GM10847 (cell line): Measurements from ENCODE around the gene MYO7B.

Experiments used
- POLR2A ChIP-seq: IDR thresholded peaks from 2 replicates; pipeline ENCODE4 v1.6.1; 2011; ENCODE audit not compliant: insufficient read length; ENCODE audit errors: extremely low read depth

The MYO7B gene

GRCh38 chr2:127535918-127536317 is 435 bp downstream of the MYO7B start:
- TF ChIP-seq POLR2A, result no peak

DNA sequence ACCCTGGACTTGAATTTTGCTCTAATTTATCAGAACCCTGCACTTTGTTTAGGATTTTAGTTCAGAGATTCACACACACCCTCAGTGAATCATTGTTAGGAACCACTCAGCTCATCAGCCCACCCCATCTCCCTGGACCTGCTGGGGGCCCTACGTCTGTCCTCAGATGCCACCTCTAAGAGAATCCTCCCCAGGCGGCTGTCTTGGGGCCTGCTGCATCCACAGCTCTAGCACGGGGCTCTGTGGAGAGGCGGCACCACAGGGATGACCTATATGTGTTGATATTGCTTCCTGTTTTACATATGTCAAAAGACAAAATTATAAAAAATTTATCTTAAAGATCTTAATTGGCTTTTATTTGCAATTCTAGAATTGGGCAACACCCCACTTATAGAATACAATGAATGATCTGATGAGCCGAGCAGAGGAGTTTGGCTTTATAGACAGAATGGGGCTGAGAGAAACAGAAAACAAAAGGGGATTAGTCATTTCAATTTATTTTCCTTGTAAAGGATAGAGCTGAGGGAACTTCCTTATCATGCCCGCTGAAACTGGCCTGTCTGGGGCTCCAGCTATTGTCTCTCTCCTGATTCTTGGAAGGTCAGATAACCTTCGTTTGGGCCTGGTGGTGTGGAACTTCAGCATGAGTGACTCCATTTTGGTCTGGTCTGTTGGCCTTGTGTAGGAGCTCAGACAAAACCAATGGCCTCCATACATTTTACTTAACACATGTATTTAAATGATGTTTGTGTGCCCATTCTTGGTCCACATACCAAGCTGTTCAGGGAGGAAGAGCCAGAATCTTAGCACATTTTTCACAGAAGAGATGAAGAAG is 1.4 kb downstream of the MYO7B start:
- no peak for TF ChIP-seq POLR2A

- TF ChIP-seq POLR2A, result no peak
Measured at GRCh38 chr2:127537644-127538043, 2.2 kb downstream of the MYO7B start.

GRCh38 chr2:127541809-127542208 is 6.3 kb downstream of the MYO7B start:
- no peak for TF ChIP-seq POLR2A

GRCh38 chr2:127542231-127542630 is 6.7 kb downstream of the MYO7B start:
- no peak for TF ChIP-seq POLR2A

DNA sequence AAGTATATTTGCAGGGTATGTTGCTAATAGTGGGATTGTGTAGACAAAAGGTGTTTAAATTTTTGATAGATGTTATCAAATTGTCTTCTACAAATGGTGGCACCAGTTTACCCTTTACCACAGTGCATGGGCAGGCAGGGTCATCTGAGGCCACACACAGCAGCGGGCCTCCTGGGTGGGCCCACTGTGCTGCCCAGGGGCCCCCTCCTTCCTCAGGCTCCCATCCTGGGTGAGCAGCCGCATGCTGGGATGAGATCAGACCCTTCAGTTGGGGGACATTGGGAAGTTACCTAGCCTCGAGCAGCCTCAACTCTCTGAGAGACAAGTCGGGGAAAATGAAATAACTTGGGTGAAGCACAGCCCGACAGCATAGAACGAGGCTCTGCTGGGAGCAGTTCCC is 9.7 kb downstream of the MYO7B start:
- TF ChIP-seq POLR2A, result no peak

GRCh38 chr2:127545796-127546195 is 10.3 kb downstream of the MYO7B start:
- no peak for TF ChIP-seq POLR2A

DNA sequence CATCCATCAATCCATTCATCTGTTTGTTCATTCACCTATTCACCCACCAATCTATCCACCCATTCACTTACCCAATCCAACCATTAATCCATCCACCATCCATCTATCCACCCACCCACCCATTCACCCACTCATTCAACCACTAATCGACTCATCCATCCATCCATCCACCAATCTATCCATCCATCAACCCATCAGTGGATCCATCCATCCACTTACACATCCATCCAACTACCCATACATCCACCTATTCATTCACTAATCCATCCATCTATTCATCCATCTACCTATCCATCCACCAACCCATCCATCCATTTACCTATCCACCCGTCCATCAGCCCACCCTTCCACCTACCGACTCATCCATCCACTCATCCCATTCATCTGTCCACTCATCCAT is 11.3 kb downstream of the MYO7B start:
- no peak for TF ChIP-seq POLR2A

DNA sequence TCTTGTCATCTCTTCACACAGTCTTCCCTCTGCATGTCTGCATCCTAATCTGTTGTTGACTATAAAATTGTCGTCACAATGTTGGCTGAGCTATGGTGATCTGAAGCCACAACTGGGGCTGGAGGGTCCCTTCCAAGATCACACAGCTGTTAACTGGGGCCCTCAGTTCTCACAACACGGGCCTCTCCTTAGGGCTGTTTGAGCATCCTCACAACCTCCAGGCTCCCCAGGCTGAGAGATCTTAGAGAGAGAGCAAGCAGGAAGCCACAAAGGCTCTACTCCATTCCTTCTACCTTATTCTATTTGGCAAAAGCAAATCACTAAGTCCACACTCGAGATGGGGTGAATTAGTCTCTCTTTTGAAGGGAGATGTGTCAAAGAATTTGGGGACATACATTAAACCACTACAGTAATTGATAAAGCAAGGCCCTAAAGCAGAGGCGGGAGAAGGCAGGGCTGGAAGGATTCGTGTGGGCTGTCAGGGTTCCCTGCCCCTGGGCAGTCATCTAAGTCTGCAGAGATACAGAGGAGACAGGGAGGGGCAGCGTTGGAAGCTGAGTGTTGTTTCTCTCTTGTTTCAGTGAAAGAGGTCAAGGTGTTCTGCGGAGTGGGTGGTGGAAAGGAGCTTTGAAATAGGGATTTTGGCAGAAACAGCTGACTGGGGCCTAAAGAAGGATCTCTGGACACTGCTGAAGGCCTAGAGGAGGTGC is 15.9 kb downstream of the MYO7B start:
- TF ChIP-seq POLR2A, result no peak

GRCh38 chr2:127552336-127552735 is 16.9 kb downstream of the MYO7B start:
- TF ChIP-seq POLR2A, result no peak

DNA sequence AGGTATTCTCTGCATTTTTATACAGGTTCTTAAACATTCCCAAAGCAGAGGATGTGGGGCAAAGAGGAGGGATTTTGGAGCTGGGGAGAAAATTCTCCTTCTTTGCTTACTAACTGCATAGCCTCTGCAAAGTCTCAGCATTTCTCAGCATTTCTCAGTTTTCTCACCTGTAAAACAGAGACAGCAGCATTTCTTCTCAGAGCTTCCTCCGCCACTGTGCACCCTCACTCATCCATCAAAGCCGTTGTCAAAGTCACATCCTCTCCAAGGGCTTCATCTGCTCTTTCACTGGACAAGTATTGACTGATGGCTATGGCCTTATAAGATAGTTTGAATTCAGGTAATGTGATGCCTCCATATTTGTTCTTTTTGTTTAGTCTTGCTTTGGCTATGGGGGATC is 17.4 kb downstream of the MYO7B start:
- TF ChIP-seq POLR2A, result no peak

DNA sequence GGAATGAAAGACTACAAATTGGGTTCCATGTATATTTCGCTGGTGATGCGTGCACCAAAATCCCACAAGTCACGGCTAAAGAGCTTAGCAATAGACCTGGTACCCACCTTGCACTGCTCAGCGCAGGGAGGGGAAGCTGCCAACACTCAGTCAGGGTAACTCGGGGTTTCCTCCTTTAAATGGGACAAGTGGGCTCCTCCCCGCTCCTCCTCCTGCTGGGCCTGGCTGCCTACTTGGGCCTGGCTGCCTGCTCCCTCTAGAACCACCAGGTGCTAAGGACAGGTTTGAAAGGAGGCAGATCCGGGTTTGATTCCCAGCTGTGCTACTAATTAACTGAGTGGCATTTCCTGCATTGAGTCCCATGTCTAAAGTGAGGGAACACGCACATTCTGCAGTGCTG is 23.4 kb downstream of the MYO7B start:
- no peak for TF ChIP-seq POLR2A

DNA sequence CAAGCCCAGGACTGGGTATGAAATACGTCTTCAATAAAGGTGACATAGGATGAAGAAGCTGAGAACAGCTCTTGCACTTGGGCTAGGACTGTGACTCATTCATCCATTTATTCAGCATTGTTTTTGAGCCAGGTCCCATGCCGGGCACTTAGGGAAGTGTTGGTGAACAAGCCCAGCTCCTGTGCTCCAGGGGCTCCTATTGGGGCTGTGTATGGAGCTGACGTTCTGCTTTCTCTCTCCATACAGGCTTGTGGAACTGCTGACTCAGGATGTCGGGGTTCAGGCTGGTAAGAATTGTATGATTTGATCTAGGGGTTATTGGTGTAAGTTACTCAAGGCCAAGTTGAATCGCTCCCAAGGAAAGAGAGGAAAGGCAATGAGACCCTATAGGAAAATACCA is 24.0 kb downstream of the MYO7B start:
- TF ChIP-seq POLR2A, result no peak

GRCh38 chr2:127560201-127560930 is 24.9 kb downstream of the MYO7B start:
- TF ChIP-seq POLR2A, result no peak

- TF ChIP-seq POLR2A, result no peak
Measured at GRCh38 chr2:127560931-127561280, 25.4 kb downstream of the MYO7B start.

GRCh38 chr2:127561371-127561770 is 25.9 kb downstream of the MYO7B start:
- no peak for TF ChIP-seq POLR2A
